TTC549 (cell line): ENCODE results near the gene PHOX2B.
"Not testable (repeated sequence)": the region's sequence is repeated elsewhere in the genome, so short reads cannot be mapped to it uniquely, and the experiment has no call there.

ENCODE experiments used
- FAIRE-seq: peaks from 2 replicates; lab custom pipeline; 2012; peaks lifted over from hg19 to GRCh38; lab: Jason Lieb, UNC

PHOX2B gene

DNA sequence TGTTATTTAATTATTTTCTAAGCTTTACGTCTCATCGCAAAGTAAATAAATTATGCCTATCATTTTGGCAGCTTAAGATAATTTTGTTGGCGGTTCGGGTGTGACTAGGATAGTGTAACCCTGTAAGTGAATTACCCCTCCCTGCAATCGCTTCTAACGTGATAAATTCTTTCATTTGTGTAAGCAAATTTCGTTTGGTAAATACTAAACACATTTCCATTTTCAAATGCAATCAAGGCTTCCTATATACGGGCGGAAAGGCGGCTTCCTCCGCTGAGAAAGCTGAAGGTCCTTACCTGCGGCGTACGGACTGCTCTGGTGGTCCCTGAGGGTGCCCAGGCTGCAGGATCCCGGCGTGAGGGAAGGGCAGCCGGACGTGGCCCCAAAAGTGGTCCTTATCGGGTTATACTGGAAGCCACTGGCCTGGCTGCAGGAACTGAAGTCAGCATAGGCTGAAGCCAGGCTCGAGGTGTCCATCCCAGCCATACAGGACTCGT lies 403 bp downstream of the PHOX2B start:
- FAIRE-seq, result no peak

DNA sequence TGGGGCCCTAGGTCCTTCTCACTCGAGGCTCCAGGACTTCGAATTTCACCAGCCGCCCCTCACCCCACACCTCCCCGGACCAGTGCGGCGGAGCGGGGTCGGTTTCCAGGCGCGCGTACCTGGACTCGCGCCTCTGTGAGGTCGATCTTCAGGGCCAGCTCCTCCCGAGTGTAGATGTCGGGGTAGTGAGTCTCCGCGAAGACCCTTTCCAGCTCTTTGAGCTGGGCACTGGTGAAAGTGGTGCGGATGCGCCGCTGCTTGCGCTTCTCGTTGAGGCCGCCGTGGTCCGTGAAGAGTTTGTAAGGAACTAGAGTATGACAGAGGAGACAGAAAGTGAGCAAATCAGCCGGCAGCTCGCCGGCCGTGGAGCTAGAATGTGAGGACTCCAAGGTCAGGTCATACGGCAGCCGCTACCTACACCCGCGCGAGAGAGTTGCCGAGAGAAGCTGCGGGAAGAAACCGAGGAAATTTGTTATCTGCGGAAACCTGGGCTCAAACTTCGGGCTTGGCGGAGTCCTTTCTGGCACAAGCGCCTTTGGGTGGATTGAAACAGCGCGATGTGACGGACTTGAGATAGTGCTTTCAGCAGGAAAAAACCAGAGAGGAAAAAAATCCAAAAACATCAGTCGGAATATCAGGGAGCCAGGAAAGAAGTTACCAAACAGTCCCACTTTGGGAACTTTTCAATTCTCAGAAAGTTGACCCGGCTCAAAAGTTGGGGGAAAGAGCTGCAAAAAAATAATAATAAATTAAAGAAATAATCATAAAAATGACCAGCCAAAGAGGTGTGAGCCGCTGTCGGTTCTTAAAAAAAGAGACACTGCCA lies 1.1 kb downstream of the PHOX2B start:
- no peak for FAIRE-seq

DNA sequence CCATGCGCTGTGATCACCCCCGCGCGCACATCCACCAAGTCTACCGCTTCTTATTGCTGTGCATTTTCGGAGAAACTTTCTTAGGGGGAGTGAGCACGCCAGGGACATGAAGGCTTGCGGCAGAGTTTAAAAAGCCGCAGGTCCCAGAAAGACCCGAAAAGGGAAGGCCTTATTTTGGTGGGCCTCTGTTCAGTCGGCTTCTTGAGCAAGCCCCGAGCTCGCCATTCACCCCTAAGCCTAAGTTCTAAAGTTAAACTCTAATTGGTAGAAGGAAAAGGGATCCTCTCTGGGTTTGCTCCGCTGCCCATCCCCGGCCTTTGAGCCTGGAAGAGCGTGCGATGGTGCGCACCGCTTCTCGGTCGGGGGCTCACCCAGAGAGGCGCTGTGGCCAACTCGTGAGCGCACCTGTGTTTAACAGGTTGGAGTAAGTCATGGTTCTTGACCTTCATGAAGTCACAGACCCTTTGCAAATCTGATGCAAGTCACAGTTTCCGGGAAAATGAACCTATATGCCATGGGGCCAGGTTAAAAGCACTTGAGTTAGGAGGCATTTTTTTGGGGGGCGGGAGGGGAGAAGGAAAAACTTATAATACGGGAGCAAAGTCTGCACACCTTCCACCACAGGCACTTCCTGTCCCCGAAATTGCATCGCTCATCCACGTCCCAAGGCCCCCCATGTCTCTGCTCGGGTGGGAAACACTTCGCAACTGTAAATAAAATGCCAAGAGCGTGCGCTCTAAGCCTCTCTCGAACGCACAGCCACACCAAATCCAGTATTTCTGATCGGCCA lies 1.9 kb downstream of the PHOX2B start:
- no peak for FAIRE-seq

DNA sequence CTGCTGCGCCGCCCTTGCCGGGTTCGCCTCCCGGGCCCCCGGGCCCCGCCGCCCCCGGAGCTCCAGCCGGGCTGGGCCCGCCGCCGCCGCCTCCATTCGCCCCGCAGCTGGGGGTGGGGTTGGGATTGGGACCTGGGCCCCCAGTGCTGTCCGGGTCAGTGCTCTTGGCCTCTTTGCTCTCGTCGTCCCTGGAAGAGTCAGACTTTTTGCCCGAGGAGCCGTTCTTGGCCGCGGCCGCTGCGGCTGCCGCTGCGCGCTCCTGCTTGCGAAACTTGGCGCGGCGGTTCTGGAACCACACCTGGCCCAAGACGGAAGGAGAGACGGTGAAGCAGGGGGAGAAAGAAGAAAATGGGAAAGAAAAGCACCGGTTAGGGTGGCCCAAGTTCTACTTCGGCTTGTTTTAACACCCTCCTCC lies 2.5 kb downstream of the PHOX2B start:
- no peak for FAIRE-seq

DNA sequence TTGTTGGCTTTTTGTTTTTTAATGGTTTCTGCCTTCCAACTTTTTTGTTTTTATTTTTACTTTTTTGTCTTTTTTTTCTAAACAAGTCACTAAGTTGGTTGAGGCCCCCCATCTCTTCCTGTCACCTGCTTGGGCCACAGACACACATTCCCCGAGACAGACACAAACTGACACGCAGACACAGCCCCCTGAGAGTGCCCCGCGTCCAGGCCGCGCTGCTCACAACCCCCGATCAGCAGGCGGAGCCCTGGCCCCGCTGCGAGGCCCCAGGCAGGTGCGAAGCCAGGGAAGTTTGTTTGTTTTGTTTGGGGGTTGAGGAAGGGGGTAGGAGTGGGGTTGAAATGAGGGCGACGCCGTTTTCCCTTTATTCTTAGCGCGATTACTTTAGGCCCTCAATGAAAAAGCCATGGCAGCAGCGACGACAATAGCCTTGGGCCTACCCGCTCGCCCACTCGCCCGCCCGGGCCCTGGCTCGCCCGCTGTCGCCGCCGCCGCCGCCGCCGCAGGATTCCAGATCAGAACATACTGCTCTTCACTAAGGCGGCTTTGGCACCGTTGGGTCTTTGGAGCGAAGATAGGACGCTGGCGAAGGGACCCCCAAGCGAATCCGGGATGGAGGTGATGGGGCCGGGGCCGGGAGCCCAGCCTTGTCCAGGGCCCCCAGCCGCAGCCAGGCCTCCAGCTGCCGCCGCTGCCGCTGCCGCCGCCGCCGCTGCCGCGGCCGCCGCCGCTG lies 3.1 kb downstream of the PHOX2B start:
- no peak for FAIRE-seq

DNA sequence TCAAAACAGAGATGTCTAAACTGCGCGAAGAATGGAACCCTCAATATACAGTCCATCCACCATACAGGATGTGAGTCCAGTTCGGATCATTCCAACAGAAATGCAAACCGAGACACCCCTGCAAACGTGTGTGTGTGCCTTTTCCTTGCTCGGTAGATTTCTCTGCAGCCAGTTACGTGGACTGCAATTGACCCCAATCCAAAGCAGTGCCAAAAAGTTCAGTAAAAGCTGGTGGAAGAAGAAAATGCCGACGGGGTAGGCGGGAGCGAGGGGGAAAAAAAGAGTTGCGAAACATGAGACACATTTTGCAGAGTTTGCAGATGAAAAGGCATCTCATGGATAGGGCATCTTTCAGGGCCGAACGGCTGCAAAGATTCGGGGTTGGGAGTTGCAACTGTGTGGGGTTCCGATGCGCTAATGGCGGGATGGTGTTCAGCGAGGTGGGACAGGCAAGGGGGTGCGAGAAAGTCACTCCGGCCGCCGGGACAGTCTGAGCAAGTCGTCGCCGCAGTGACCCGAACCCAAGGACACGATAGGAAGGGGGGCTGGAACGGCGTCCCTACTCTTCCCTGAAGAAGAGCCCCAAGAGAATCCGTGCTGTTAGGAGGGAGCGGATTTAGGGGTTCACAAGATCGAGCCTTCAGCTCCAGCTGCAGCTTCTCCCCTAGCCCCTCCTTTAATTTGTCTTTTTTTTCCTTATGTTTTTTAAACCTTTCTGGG lies 3.8 kb downstream of the PHOX2B start:
- no peak for FAIRE-seq

DNA sequence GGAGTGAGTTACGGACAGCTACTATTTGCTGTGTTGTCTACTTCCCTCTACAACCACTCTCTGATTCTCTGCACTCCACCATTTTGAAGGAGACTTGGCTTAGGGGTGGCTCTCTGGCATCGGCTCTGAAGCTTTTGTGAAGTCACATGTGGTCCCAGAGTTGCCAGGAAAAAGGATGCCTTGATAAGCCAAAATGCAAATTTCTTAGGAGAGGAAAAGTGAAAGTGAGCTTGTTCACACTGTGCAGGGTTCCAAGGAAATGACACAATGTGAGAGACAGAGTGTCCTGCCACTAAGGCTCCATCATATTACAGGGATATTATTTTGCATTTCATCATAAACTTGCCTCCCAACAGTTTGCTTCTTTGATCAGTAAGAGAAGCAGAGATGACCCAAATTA lies 7.2 kb downstream of the PHOX2B start:
- FAIRE-seq, result no peak

DNA sequence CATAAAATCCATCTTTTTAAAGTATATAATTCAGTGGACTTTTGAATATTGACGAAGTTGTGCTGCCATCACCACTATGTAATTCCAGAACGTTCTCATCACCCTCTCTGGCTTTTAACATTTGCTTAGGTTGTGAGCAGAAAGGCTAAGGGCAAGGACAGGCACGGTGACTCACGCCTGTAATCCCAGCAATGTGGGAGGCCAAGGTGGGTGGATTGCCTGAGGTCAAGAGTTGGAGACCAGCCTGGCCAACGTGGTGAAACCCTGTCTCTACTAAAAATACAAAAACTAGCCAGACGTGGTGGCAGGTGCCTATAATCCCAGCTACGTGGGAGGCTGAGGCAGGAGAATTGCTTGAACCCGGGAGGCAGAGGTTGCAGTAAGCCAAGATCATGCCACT lies 11.0 kb downstream of the PHOX2B start:
- not testable (repeated sequence) for FAIRE-seq

DNA sequence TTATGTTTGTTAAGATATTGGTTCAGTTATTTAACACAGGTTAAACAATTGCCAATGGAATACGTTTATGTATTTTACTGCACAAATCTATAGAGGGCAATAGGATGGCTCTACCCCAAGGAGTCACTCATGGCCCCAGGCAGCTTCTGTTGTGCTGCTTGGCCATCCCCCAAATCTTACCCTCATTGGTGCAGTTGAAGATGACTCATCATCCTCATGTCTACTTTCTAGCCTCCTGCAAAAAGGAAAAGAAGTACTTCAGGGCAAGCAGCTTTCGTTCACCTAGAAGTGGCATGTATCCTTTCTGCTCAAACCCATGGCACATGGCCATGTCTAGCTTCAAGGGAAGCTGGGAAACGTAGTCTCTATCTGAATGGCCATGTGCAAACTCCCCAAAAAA lies 14.2 kb downstream of the PHOX2B start:
- FAIRE-seq, result no peak

DNA sequence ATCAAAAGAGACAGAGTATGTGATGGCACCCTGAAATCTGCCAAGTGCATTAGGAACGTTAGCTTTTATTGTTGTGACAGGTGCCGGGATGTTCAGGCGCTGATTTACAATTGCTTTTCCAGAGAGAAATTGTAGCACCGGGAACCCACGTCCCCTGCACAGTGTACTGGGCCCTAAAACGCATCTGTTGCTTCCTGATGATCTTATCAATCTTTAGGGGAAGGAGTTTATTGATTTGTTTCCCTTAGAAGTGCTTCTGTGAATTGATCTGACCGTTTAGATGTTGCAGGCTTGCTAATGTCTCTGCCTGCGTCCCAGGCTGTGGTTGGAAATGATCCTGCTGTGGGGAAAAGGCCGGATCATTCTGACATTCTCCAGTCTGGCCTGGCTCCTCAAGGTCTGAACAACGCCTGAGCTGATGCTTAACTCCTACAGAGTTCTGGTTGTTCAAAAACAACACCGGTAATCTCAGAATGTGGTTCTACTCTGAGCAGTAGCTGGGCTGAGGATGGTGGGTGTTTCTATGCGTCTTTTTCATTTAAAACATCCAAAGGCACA lies 16.9 kb downstream of the PHOX2B start:
- FAIRE-seq, result no peak

DNA sequence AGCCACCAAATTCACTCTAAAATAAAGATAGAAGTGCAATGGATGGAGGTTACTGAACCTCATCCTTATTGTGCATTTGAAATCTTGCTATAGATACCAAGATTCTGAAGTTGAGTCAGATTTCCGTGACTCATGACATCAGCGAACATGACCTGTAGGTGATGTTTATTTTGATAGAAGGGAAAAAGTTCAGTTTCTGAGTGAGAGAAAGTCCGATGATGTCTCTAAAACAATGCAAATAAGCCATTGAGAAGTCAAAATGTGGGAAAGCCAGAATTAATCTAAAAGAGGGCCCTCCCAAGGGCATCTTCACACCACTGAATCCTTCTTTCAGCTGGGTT lies 20.0 kb downstream of the PHOX2B start:
- FAIRE-seq, result no peak

DNA sequence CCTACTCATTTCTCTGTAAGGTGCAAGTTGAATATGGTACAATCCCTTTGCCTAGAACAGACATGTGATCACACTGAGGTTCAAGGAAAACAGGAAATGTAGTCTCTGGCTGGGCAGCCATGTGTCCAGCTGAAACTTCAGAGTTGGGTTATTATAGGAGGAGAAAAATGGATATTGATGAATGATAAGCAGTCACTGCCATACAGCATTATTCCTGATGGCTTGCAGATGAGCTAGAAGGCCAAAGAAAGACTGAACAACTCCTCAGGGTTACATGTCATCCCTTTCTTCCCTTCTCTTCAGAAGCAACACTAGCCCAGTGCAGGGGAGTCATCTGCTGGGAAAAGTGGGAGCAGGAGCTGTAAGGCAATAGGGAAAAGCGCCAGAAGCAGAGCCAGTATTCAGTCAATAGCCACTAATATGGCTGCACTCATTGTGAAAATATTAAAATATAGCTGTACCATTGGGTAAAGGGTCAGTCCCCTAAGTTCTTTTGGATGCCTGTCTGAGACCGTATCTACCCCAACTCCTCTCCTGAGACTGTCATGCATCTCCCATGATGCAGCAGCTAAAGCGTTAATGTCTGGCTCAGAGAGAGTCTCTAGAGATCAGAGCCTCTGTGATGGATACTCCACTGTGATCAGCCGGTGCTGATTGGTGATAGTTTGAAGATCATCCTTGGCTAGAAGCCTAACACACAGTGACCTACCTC lies 20.5 kb downstream of the PHOX2B start:
- FAIRE-seq, result no peak

DNA sequence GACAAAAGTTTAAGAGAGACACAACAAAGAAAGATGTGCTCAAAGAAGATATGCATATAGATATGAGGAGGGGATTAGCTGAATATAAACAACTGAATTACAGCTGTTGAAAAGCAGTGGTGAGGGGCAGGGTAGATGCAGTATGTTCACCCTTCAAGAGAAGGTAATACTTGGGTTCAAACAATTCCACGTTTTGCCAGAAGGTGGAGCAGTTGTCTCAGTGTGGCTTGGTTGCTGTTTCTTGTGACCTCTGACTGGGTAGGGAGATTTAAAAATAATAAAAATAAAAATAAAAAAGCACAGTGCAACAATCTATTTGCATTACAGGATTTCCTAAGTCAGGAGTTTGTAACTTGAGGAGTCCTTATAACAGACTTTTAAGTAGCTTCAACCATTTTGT lies 23.3 kb downstream of the PHOX2B start:
- FAIRE-seq, result no peak

DNA sequence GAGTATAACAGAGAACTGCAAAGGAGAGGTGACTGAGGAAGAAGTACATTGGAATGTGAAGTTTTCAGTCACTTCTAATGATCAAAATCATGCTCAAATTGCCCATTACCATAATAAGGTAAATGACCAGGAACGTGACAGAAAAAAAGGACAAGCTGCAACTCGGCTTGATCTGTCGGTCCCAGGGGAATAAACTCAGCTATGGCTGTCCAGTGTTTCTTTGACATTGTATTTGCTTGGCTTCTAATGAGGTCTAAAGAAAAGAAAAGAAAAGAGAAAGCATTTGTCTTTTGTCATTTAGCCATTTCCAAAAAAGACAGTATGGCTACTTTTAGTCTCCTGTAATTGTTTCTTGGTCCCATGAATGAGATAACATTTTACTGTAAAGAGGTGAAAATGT lies 25.2 kb downstream of the PHOX2B start:
- no peak for FAIRE-seq

DNA sequence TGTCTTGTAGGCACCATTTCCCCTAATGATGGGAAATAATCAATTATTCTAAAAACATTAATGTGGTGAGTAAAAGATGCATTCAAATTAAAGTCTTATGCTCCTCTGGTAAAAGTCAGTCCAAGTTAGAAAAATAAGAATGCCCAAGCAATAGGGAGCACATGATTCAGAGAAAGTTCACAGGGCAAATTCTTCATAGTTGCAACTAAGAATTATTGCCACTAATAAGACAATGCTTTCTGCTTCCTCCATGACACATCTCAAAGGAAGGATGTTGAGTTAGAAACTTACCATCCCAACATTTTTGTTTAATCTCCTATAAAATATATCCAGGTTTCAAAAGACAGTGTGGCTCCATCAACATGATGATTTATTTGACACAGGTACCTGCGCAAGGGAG lies 26.3 kb downstream of the PHOX2B start:
- FAIRE-seq, result no peak

DNA sequence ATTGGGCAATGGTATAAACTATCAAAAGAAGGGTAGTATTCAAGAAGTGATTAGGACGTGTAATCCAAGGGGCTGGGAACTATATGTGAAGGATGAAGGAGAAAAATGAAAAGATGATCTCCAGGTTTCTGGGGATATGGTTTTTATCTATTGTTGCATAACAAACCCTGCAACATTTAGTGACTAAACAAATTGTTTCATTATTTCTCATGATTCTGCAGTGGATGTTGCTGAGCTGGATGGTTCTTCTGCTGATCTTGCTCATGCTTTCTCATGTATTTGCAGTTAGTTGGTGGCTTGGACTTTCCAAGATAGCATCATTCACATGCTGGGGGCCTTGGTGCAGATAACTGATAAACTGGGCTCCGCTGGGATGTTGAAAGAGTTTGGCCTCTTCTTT lies 29.1 kb downstream of the PHOX2B start:
- FAIRE-seq, result no peak

DNA sequence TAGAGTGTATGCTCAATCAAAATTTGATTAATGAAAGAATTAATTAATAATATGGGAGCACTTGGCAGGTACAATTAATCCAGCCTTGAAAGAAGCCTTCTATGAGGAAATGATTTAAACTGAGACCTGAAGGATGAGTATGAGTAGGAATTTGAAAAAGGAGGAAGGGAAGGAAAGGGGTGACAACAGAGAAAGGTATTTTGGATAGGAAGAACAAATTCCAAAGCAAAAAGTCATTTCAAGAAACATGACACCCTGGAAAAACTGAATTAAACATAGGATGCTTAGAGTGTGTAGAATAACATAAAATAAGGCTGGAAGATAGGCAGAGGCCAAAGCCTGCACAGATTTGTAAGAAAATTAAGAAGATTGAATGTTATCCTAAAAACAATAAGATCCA lies 29.6 kb downstream of the PHOX2B start:
- no peak for FAIRE-seq

DNA sequence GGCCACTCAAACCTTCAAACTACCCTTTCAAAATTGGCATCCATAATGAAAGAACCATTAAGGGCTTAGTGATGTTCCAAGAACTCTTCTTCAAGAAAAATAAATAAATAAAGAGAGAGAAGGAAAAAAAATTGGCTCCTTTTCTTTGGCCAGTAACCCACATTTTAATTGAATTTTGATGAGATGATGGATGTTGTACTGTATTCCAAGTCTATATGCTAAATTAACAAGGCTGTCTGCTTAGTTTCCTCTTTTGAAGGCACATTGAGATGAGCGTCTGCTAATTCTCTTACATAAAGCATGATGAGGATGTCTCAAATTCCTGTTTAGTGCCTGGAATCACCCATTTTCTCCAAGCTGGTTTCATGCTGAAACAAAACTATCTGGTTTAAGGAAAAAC lies 33.4 kb downstream of the PHOX2B start:
- no peak for FAIRE-seq

DNA sequence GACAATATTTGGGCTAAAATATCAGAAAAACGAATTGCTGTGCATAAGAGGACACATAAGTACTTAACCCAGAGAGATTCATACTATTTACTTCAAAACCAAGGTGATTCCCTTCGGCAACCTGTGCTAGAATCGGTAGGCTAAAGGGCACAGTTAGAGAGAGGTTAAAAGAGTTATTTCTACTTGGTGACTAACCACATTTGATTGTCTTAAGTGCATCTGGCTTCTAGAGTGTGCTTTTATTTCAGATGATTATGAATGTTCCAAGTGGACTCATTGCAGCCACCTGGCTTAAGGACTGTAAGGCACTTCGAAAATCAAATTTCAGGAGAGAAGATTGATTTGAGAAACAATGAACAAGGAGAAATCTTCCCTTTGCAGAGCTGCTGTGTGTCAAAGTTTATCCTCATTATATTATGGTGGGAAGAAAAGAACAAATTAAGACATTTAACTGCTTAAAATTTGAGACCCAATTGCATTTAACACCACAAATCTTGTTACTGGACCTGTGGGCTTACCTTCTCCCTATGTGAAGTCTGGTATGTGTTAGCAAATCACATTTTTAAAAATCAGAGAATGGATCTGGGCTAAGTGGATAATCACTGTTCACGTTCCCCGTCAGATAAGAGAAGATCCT lies 34.0 kb downstream of the PHOX2B start:
- FAIRE-seq, result no peak

DNA sequence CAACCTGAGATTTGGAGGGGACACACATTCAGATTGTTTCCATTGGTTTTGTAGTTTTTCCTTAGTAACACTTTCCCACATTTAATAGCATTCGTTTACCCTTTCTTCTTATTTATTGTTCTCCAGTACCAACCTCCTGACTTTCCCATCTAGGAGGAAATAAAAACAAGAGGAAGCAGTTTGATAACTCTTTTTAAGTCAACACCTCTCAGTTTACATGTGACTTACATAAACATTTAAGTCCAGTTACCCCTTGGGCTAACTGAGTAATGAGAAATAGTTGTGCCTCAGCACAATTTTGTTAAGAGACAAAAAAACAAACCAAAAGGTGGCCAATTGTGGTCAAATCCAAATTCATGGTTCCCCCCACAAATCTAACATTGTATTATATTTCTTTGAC lies 34.8 kb downstream of the PHOX2B start:
- FAIRE-seq, result no peak

DNA sequence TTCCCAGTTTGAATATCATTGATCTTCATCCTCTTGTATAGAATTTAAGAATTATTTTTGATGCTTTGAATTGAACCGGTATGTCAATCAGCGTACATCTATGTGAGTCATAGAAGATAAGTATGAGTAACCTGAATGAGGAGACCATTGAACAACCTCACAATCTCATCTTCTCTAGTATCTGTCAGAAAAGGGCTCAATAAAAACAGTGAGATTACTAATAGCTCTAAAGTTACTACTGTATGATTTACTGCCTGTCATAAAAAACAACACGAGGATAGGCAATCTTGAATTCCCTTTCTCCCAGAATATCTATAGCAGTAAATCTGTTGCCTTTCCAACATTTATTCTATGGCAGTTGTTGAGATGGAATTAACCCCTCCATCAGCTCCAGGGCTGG lies 36.1 kb downstream of the PHOX2B start:
- no peak for FAIRE-seq
